Measurements from ENCODE around the gene NCKAP5. TPM values are rescaled to one million over a fixed set of nuclear protein-coding genes. Genes with fewer than 3 reads are reported as not detected.

Gene NCKAP5
- total RNA-seq, 3 donors from 2014 or later: 1.9 to 6.3 (median 2.3) TPM

GRCh38 chr2:133503323-133503722 lies 64.9 kb downstream of the NCKAP5 start:
- no peaks in the 10 kb centered on the region for H3K4me1 ChIP-seq (ENCODE audit: low read depth)
- intact Hi-C loops (cut with DNase I, micrococcal nuclease): no loop called here
- no peak for DNase-seq
- ATAC-seq: no peak
- no peaks in the 10 kb centered on the region for H3K9me3 ChIP-seq
- TF ChIP-seq CTCF (IDR thresholded peaks at IDR 0.05): no peak
- no peaks in the 10 kb centered on the region for H3K36me3 ChIP-seq (ENCODE audit: low read depth)
- H3K4me3 ChIP-seq: no peak overlapping the region

GRCh38 chr2:133502678-133503077 lies 65.6 kb downstream of the NCKAP5 start:
- Histone ChIP-seq H3K4me1 (ENCODE audit: low read depth) (peaks cover 5% of the 10 kb centered on the region), H3K4me3 (no peak overlapping the region), H3K36me3 (ENCODE audit: low read depth) (no peaks in the 10 kb centered on the region), H3K9me3 (no peaks in the 10 kb centered on the region)
- TF ChIP-seq CTCF (IDR thresholded peaks at IDR 0.05): no peak
- no peak for DNase-seq
- no peak for ATAC-seq
- intact Hi-C loops (cut with DNase I, micrococcal nuclease): no loop called here

- Histone ChIP-seq H3K9me3 (no peaks in the 10 kb centered on the region), H3K4me1 (ENCODE audit: low read depth) (peaks cover 5% of the 10 kb centered on the region), H3K4me3 (no peak overlapping the region), H3K36me3 (ENCODE audit: low read depth) (no peaks in the 10 kb centered on the region)
- ATAC-seq: no peak
- no peak for TF ChIP-seq CTCF (IDR thresholded peaks at IDR 0.05)
- DNase-seq: no peak
- intact Hi-C loops (cut with DNase I, micrococcal nuclease): no loop called here
Measured at GRCh38 chr2:133500917-133501316, 67.3 kb downstream of the NCKAP5 start.

GRCh38 chr2:133498662-133499585 lies 69.3 kb downstream of the NCKAP5 start:
- TF ChIP-seq CTCF (IDR thresholded peaks at IDR 0.05): no peak
- DNase-seq: peak in 1 of 3 donors; percentile 50
- ATAC-seq: peak; percentile 77
- no peaks in the 10 kb centered on the region for H3K9me3 ChIP-seq
- peaks cover 15% of the 10 kb centered on the region for H3K4me1 ChIP-seq (ENCODE audit: low read depth)
- intact Hi-C loops (cut with DNase I, micrococcal nuclease): no loop called here
- H3K36me3 ChIP-seq (ENCODE audit: low read depth): no peaks in the 10 kb centered on the region
- no peak overlapping the region for H3K4me3 ChIP-seq

- DNase-seq (peak in 2 of 3 donors; percentile 46 to 49), ATAC-seq (no peak)
- Histone ChIP-seq H3K36me3 (ENCODE audit: low read depth) (no peaks in the 10 kb centered on the region), H3K4me1 (ENCODE audit: low read depth) (peaks cover 15% of the 10 kb centered on the region), H3K9me3 (no peaks in the 10 kb centered on the region), H3K4me3 (no peak overlapping the region)
- intact Hi-C loops (cut with DNase I, micrococcal nuclease): no loop called here
- TF ChIP-seq CTCF (IDR thresholded peaks at IDR 0.05): no peak
Measured at GRCh38 chr2:133497951-133498565, 70.2 kb downstream of the NCKAP5 start.
